Activated gamma-delta T cell treated with anti-CD3 and anti-CD28 coated beads, Interleukin-2, amount 50 U/mL, for 16 hours (primary cell): ENCODE data around the gene LDAH.
A peak's percentile ranks its signal among the peaks of the same experiment; 100 is the strongest.

Experiments
- DNase-seq: peaks from one replicate; pipeline ENCODE4 v3.0.0-alpha.2; 2020; ENCODE audit warnings: low read depth

Gene LDAH

GRCh38 chr2:20667531-20668401 lies 155.1 kb downstream of the LDAH start:
- DNase-seq: no peak

GRCh38 chr2:20667151-20667530 lies 155.8 kb downstream of the LDAH start:
- DNase-seq: no peak

GRCh38 chr2:20666304-20667150 lies 156.4 kb downstream of the LDAH start, which contains the start of gene GDF7:
GDF7 (plus strand) TSS chr2:20667144; CDS start chr2:20667240, 96 bp downstream.
- DNase-seq: no peak

GRCh38 chr2:20666005-20666303 lies 156.9 kb downstream of the LDAH start:
- no peak for DNase-seq

GRCh38 chr2:20665243-20666004 lies 157.5 kb downstream of the LDAH start:
- no peak for DNase-seq

GRCh38 chr2:20664431-20665242 lies 158.3 kb downstream of the LDAH start:
- DNase-seq: no peak

GRCh38 chr2:20664071-20664390 lies 158.9 kb downstream of the LDAH start:
- no peak for DNase-seq

- no peak for DNase-seq
Observed at GRCh38 chr2:20663196-20664070, 159.5 kb downstream of the LDAH start.

- DNase-seq: no peak
Observed at GRCh38 chr2:20662308-20662937, 160.5 kb downstream of the LDAH start.

- peak; percentile 45 for DNase-seq
Observed at GRCh38 chr2:20661421-20662307, 161.2 kb downstream of the LDAH start.

GRCh38 chr2:20660506-20661420 lies 162.1 kb downstream of the LDAH start:
- DNase-seq: no peak

- DNase-seq: no peak
Observed at GRCh38 chr2:20657522-20658235, 165.2 kb downstream of the LDAH start.

- DNase-seq: no peak
Observed at GRCh38 chr2:20656561-20656960, 166.3 kb downstream of the LDAH start.

- no peak for DNase-seq
Observed at GRCh38 chr2:20654535-20654813, 168.4 kb downstream of the LDAH start.

GRCh38 chr2:20653695-20654534 lies 169.0 kb downstream of the LDAH start:
- DNase-seq: no peak

- DNase-seq: no peak
Observed at GRCh38 chr2:20652673-20653575, 170.0 kb downstream of the LDAH start.
